ENCODE data around the gene PJVK.

DNA sequence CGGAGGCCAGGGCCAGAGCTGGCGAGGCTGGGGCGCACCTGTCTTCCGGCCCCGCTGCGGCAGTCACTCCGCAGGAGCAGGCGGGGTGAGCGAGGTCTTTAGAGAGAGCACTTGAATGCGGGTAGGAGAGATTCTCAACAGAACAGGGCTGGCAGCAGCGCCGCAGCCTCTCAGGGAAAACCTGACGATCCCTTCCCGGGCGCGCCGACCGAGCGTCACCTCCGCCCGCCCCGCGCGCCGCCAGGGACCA is 729 bp upstream of the PJVK start:
- no peak for TF ChIP-seq EZH2 (optimal IDR thresholded peaks at IDR 0.05; ENCODE audit: low read depth, low read length)
- TF ChIP-seq, protein P1, sequence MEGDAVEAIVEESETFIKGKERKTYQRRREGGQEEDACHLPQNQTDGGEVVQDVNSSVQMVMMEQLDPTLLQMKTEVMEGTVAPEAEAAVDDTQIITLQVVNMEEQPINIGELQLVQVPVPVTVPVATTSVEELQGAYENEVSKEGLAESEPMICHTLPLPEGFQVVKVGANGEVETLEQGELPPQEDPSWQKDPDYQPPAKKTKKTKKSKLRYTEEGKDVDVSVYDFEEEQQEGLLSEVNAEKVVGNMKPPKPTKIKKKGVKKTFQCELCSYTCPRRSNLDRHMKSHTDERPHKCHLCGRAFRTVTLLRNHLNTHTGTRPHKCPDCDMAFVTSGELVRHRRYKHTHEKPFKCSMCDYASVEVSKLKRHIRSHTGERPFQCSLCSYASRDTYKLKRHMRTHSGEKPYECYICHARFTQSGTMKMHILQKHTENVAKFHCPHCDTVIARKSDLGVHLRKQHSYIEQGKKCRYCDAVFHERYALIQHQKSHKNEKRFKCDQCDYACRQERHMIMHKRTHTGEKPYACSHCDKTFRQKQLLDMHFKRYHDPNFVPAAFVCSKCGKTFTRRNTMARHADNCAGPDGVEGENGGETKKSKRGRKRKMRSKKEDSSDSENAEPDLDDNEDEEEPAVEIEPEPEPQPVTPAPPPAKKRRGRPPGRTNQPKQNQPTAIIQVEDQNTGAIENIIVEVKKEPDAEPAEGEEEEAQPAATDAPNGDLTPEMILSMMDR (IDR thresholded peaks at IDR 0.05; ENCODE audit: low read length), result no peak
- TF ChIP-seq EZH2phosphoT487 (IDR thresholded peaks at IDR 0.05; ENCODE audit: low read length), result no peak
